Type B pancreatic cell (in vitro differentiated cells): ENCODE data around the gene SECISBP2L. TPM values are rescaled to one million over a fixed set of nuclear protein-coding genes. Genes with fewer than 3 reads are reported as not detected.
A peak's percentile ranks its signal among the peaks of the same experiment; 100 is the strongest.

Source experiments
- DNase-seq: peaks from one replicate; pipeline ENCODE4 v3.0.0; 2021; ENCODE audit warnings: mixed read lengths; ENCODE audit not compliant: unreplicated experiment; ENCODE audit errors: extremely low spot score
- H3K27ac Mint-ChIP-seq: 2 replicates; pipeline ENCODE4 v1.8.0; 2021; ENCODE audit warnings: mild to moderate bottlenecking, mixed read lengths
- H3K27me3 Mint-ChIP-seq: 2 replicates; pipeline ENCODE4 v1.8.0; 2021; ENCODE audit warnings: mixed read lengths
- H3K36me3 Mint-ChIP-seq: 2 replicates; pipeline ENCODE4 v1.8.0; 2021; ENCODE audit warnings: mixed read lengths
- H3K4me1 Mint-ChIP-seq: one replicate; pipeline ENCODE4 v1.8.0; 2021; ENCODE audit warnings: mixed read lengths; ENCODE audit not compliant: unreplicated experiment
- H3K4me3 Mint-ChIP-seq: 2 replicates; pipeline ENCODE4 v1.8.0; 2021; ENCODE audit warnings: mild to moderate bottlenecking, mixed read lengths
- H3K9me3 Mint-ChIP-seq: 2 replicates; pipeline ENCODE4 v1.8.0; 2021; ENCODE audit warnings: mixed read lengths
- CTCF ChIP-seq: fragments of 200-600 bp; sonication (generic); conservative IDR thresholded peaks from 2 replicates; pipeline ENCODE4 v1.5.0; 2021; ENCODE audit warnings: antibody characterized with exemption, mild to moderate bottlenecking
- total RNA-seq: library from RNA; stranded (reverse); gene quantifications from 2 replicates; pipeline ENCODE4 v1.2.1, GENCODE V29; 2021; ENCODE audit warnings: low replicate concordance

SECISBP2L gene
- total RNA-seq, 1 donor from 2014 or later, result 51.9 TPM

GRCh38 chr15:48968066-48968465 is 78.2 kb downstream of the SECISBP2L start:
- H3K27me3 Mint-ChIP-seq, result peaks cover 19% of the 10 kb centered on the region
- no peaks in the 10 kb centered on the region for H3K9me3 Mint-ChIP-seq
- DNase-seq, result no peak
- no peak overlapping the region for H3K27ac Mint-ChIP-seq
- no peak overlapping the region for H3K4me3 Mint-ChIP-seq
- H3K36me3 Mint-ChIP-seq, result no peaks in the 10 kb centered on the region
- no peak for TF ChIP-seq CTCF
- H3K4me1 Mint-ChIP-seq, result peaks cover 12% of the 10 kb centered on the region

GRCh38 chr15:48967336-48967735 is 78.9 kb downstream of the SECISBP2L start:
- Mint-ChIP-seq H3K9me3 (no peaks in the 10 kb centered on the region), H3K27ac (no peak overlapping the region), H3K27me3 (peaks cover 23% of the 10 kb centered on the region), H3K4me1 (peaks cover 12% of the 10 kb centered on the region), H3K4me3 (no peak overlapping the region), H3K36me3 (no peaks in the 10 kb centered on the region)
- no peak for DNase-seq
- no peak for TF ChIP-seq CTCF

GRCh38 chr15:48966595-48967301 is 79.5 kb downstream of the SECISBP2L start:
- DNase-seq, result no peak
- Mint-ChIP-seq H3K27me3 (peaks cover 26% of the 10 kb centered on the region), H3K27ac (no peak overlapping the region), H3K9me3 (no peaks in the 10 kb centered on the region), H3K4me1 (peaks cover 12% of the 10 kb centered on the region), H3K4me3 (no peak overlapping the region), H3K36me3 (no peaks in the 10 kb centered on the region)
- TF ChIP-seq CTCF, result no peak

- Mint-ChIP-seq H3K27me3 (peaks cover 34% of the 10 kb centered on the region), H3K36me3 (no peaks in the 10 kb centered on the region), H3K27ac (no peak overlapping the region), H3K9me3 (no peaks in the 10 kb centered on the region), H3K4me3 (no peak overlapping the region), H3K4me1 (peaks cover 19% of the 10 kb centered on the region)
- no peak for TF ChIP-seq CTCF
- DNase-seq, result no peak
Measured at GRCh38 chr15:48965972-48966371, 80.3 kb downstream of the SECISBP2L start.

- H3K4me1 Mint-ChIP-seq, result peaks cover 20% of the 10 kb centered on the region
- TF ChIP-seq CTCF, result no peak
- no peak for DNase-seq
- H3K4me3 Mint-ChIP-seq, result peak overlapping the region; percentile 69
- peaks cover 37% of the 10 kb centered on the region for H3K27me3 Mint-ChIP-seq
- H3K36me3 Mint-ChIP-seq, result no peaks in the 10 kb centered on the region
- no peak overlapping the region for H3K27ac Mint-ChIP-seq
- H3K9me3 Mint-ChIP-seq, result no peaks in the 10 kb centered on the region
Measured at GRCh38 chr15:48964898-48965297, 81.3 kb downstream of the SECISBP2L start.
